GM23248 (cell line): ENCODE measurements around the gene CDC42EP3.

Source experiments
- EZH2 ChIP-seq: fragments of 200-600 bp; sonication (generic); IDR thresholded peaks from 2 replicates; pipeline ENCODE4 v1.6.1; 2018; ENCODE audit warnings: antibody characterized with exemption, mild to moderate bottlenecking; ENCODE audit not compliant: insufficient read depth, poor library complexity, severe bottlenecking
- EZH2phosphoT487 ChIP-seq: fragments of 200-600 bp; sonication (generic); IDR thresholded peaks from 2 replicates; pipeline ENCODE4 v1.6.1; 2018; ENCODE audit warnings: antibody characterized with exemption, moderate library complexity, mild to moderate bottlenecking, low read depth; ENCODE audit not compliant: insufficient read depth

- TF ChIP-seq EZH2 (no peak), EZH2phosphoT487 (no peak)
Measured at GRCh38 chr2:37609782-37610181, 61.7 kb downstream of the CDC42EP3 start.
